ENCODE measurements around the gene MTOR.
"Not testable (repeated sequence)": the region's sequence is repeated elsewhere in the genome, so short reads cannot be mapped to it uniquely, and the experiment has no call there.

Gene MTOR

DNA sequence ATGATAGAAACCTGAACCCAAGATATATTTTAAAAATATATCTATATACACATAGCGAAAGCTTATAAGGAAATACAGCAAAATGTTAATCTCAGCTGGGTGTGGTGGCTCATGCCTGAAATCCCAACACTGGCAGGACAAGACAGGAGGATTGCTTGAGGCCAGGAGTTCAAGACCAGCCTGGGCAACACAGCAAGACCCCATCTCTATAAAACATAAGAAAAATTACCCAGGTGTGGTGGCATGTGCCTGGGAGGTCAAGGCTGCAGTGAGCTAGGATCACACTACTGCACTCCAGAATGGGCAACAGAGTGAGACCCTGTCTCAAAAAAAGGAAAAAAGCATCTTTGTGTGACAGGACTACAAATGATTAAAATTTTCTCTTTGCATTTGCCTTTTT lies 196.6 kb downstream of the MTOR start:
- Histone ChIP-seq H3K9me3 (replicated peaks; ENCODE audit: insufficient read depth, low read length) (no peaks in the 10 kb centered on the region), H3K4me3 (ENCODE audit: low read length) (no peak overlapping the region), H3K9ac (ENCODE audit: low read length) (no peak overlapping the region), H3K36me3 (replicated peaks; ENCODE audit: insufficient read depth, low read length) (peaks cover 7% of the 10 kb centered on the region; the same call in 1 of the 2 replicates), H3F3A (ENCODE audit: insufficient read depth, low read length) (peaks cover 4% of the 10 kb centered on the region; the same call in 1 of the 2 replicates), H3K79me2 (ENCODE audit: low read length) (peaks cover 10% of the 10 kb centered on the region), H4K20me1 (ENCODE audit: insufficient read depth, low read length) (no peaks in the 10 kb centered on the region), H3K27ac (ENCODE audit: low read length) (no peak overlapping the region), H3K4me1 (ENCODE audit: low read length) (peaks cover 8% of the 10 kb centered on the region; the same call in 1 of the 2 replicates), H2AFZ (ENCODE audit: low read length) (no peak overlapping the region), H3K4me2 (ENCODE audit: low read depth, low read length) (no peak overlapping the region), H3K9me2 (replicated peaks; ENCODE audit: insufficient read depth, low read length) (no peaks in the 10 kb centered on the region), H3K27me3 (replicated peaks; ENCODE audit: insufficient read depth, low read length) (no peaks in the 10 kb centered on the region)
- no peak for DNase-seq
- TF ChIP-seq EZH2 (optimal IDR thresholded peaks at IDR 0.05; ENCODE audit: low read depth, low read length) (no peak), EZH2phosphoT487 (IDR thresholded peaks at IDR 0.05; ENCODE audit: low read length) (no peak)
- TF ChIP-seq, protein P1, sequence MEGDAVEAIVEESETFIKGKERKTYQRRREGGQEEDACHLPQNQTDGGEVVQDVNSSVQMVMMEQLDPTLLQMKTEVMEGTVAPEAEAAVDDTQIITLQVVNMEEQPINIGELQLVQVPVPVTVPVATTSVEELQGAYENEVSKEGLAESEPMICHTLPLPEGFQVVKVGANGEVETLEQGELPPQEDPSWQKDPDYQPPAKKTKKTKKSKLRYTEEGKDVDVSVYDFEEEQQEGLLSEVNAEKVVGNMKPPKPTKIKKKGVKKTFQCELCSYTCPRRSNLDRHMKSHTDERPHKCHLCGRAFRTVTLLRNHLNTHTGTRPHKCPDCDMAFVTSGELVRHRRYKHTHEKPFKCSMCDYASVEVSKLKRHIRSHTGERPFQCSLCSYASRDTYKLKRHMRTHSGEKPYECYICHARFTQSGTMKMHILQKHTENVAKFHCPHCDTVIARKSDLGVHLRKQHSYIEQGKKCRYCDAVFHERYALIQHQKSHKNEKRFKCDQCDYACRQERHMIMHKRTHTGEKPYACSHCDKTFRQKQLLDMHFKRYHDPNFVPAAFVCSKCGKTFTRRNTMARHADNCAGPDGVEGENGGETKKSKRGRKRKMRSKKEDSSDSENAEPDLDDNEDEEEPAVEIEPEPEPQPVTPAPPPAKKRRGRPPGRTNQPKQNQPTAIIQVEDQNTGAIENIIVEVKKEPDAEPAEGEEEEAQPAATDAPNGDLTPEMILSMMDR (IDR thresholded peaks at IDR 0.05; ENCODE audit: low read length), result no peak

DNA sequence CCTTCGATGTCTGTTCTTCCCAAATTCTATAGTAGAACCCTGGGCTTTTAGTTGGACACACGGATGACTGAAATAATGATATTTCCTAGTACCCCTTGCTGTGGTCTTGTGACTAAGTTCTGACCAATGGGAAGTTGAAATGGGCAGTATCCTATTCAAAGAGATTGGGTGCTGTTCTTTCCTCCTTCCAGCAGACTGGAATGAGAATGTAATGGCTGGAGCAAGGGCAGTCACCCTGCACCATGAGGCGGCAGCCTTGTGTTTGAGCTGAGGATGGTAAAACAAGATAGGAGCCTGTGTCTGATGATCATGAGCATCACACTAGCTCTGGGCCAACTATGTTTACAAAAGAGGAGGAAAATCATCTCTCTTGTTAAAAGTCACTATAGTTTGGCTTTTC lies 197.4 kb downstream of the MTOR start:
- DNase-seq, result no peak
- no peaks in the 10 kb centered on the region for H4K20me1 ChIP-seq (ENCODE audit: insufficient read depth, low read length)
- no peak overlapping the region for H3K4me2 ChIP-seq (ENCODE audit: low read depth, low read length)
- no peak overlapping the region for H3K4me3 ChIP-seq (ENCODE audit: low read length)
- H3F3A ChIP-seq (ENCODE audit: insufficient read depth, low read length), result peaks cover 8% of the 10 kb centered on the region; the same call in 1 of the 2 replicates
- no peaks in the 10 kb centered on the region for H3K9me3 ChIP-seq (replicated peaks; ENCODE audit: insufficient read depth, low read length)
- no peak for TF ChIP-seq EZH2 (optimal IDR thresholded peaks at IDR 0.05; ENCODE audit: low read depth, low read length)
- TF ChIP-seq EZH2phosphoT487 (IDR thresholded peaks at IDR 0.05; ENCODE audit: low read length), result no peak
- TF ChIP-seq, protein P1 (IDR thresholded peaks at IDR 0.05; ENCODE audit: low read length), result no peak
- H3K9me2 ChIP-seq (replicated peaks; ENCODE audit: insufficient read depth, low read length), result no peaks in the 10 kb centered on the region
- peaks cover 7% of the 10 kb centered on the region; the same call in 1 of the 2 replicates for H3K36me3 ChIP-seq (replicated peaks; ENCODE audit: insufficient read depth, low read length)
- no peaks in the 10 kb centered on the region for H3K27me3 ChIP-seq (replicated peaks; ENCODE audit: insufficient read depth, low read length)
- peaks cover 17% of the 10 kb centered on the region for H3K79me2 ChIP-seq (ENCODE audit: low read length)
- H3K4me1 ChIP-seq (ENCODE audit: low read length), result peaks cover 10% of the 10 kb centered on the region; the same call in 1 of the 2 replicates
- H3K27ac ChIP-seq (ENCODE audit: low read length), result no peak overlapping the region
- no peak overlapping the region for H3K9ac ChIP-seq (ENCODE audit: low read length)
- H2AFZ ChIP-seq (ENCODE audit: low read length), result no peak overlapping the region

DNA sequence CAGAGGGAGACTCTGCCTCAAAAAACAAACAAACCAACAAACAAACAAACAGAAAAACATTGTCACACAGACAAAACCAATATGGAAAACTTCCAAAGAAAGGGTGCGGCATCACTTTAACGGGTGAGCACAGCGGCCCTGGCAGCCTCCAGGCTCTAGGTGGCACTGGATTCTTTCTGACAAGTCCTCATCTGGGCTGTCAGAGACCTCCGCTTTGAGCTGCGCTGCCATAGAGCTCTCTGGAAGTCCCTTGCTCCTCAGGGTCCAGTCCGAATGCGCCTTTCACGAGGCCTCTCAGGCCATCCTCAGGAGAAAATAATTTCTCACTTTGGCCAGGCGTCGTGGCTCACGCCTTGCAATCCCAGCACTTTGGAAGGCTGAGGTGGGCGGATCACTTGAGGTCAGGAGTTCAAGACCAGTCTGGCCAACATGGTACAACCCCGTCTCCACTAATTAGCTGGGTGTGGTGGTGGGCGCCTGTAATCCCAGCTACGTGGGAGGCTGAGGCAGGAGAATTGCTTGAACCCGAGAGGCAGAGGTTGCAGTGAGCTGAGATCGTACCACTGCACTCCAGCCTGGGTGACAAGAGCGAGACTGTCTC lies 198.3 kb downstream of the MTOR start:
- H3K4me2 ChIP-seq (ENCODE audit: low read depth, low read length); H3K36me3 ChIP-seq (replicated peaks; ENCODE audit: insufficient read depth, low read length); H2AFZ ChIP-seq (ENCODE audit: low read length); DNase-seq; H3F3A ChIP-seq (ENCODE audit: insufficient read depth, low read length); H4K20me1 ChIP-seq (ENCODE audit: insufficient read depth, low read length); H3K9me2 ChIP-seq (replicated peaks; ENCODE audit: insufficient read depth, low read length); H3K4me3 ChIP-seq (ENCODE audit: low read length); H3K27ac ChIP-seq (ENCODE audit: low read length); H3K9ac ChIP-seq (ENCODE audit: low read length); H3K9me3 ChIP-seq (replicated peaks; ENCODE audit: insufficient read depth, low read length); H3K27me3 ChIP-seq (replicated peaks; ENCODE audit: insufficient read depth, low read length): not testable (repeated sequence)
- Histone ChIP-seq H3K4me1 (ENCODE audit: low read length) (peaks cover 10% of the 10 kb centered on the region; the same call in 1 of the 2 replicates), H3K79me2 (ENCODE audit: low read length) (peaks cover 23% of the 10 kb centered on the region)

DNA sequence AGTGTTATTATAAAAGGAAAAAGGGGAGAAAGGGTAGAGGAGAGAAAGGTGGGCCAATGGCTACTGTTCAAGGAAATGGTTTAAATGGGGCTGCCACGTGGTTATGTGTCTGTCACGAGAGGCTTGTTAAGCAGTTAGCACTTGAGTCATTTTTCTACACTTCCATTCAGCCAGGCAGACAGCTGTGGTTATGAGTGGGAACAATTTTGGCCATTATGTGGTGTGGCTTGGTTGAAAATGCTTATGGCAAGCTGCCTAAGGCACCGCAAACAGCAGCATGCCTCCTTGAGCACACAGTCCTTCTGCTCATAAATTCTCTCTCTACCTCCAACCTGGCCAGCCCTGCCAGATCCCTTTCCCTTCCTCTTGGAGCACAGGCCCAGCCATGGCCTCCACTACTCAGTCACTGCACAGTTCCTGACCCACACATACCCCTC lies 199.4 kb downstream of the MTOR start:
- H2AFZ ChIP-seq (ENCODE audit: low read length), result no peak overlapping the region
- peaks cover 10% of the 10 kb centered on the region for H3K4me1 ChIP-seq (ENCODE audit: low read length)
- peaks cover 8% of the 10 kb centered on the region; the same call in 1 of the 2 replicates for H3F3A ChIP-seq (ENCODE audit: insufficient read depth, low read length)
- H4K20me1 ChIP-seq (ENCODE audit: insufficient read depth, low read length), result no peaks in the 10 kb centered on the region
- H3K27ac ChIP-seq (ENCODE audit: low read length), result no peak overlapping the region
- peaks cover 33% of the 10 kb centered on the region for H3K79me2 ChIP-seq (ENCODE audit: low read length)
- H3K27me3 ChIP-seq (replicated peaks; ENCODE audit: insufficient read depth, low read length), result no peaks in the 10 kb centered on the region
- H3K9me2 ChIP-seq (replicated peaks; ENCODE audit: insufficient read depth, low read length), result no peaks in the 10 kb centered on the region
- H3K9ac ChIP-seq (ENCODE audit: low read length), result no peak overlapping the region
- H3K9me3 ChIP-seq (replicated peaks; ENCODE audit: insufficient read depth, low read length), result no peaks in the 10 kb centered on the region
- peaks cover 7% of the 10 kb centered on the region for H3K36me3 ChIP-seq (replicated peaks; ENCODE audit: insufficient read depth, low read length)
- H3K4me3 ChIP-seq (ENCODE audit: low read length), result no peak overlapping the region
- H3K4me2 ChIP-seq (ENCODE audit: low read depth, low read length), result no peak overlapping the region
- no peak for DNase-seq
- TF ChIP-seq, protein P1 (IDR thresholded peaks at IDR 0.05; ENCODE audit: low read length), result no peak
- TF ChIP-seq EZH2phosphoT487 (IDR thresholded peaks at IDR 0.05; ENCODE audit: low read length), result no peak
- TF ChIP-seq EZH2 (optimal IDR thresholded peaks at IDR 0.05; ENCODE audit: low read depth, low read length), result no peak
